Stimulated activated CD8-positive, alpha-beta memory T cell treated with anti-CD3 and anti-CD28 coated beads, Interleukin-2, amount 100 ng/mL, for 1 hour (primary cell): ENCODE results near the gene ABHD17C.
"Not testable (repeated sequence)": the region's sequence is repeated elsewhere in the genome, so short reads cannot be mapped to it uniquely, and the experiment has no call there.

Experiments
- DNase-seq, 2 donors: peaks; one replicate each; pipeline ENCODE4 v3.0.0-alpha.2; 2020; ENCODE audit warnings: low read depth in 2 of 2

ABHD17C gene

GRCh38 chr15:80695099-80695910, at the start of gene ABHD17C:
ABHD17C (plus strand) TSS chr15:80695310; CDS start chr15:80695430, 120 bp downstream.
- DNase-seq = no peak

- no peak for DNase-seq
Measured at GRCh38 chr15:80645494-80646065, 49.5 kb upstream of the ABHD17C start.

DNA sequence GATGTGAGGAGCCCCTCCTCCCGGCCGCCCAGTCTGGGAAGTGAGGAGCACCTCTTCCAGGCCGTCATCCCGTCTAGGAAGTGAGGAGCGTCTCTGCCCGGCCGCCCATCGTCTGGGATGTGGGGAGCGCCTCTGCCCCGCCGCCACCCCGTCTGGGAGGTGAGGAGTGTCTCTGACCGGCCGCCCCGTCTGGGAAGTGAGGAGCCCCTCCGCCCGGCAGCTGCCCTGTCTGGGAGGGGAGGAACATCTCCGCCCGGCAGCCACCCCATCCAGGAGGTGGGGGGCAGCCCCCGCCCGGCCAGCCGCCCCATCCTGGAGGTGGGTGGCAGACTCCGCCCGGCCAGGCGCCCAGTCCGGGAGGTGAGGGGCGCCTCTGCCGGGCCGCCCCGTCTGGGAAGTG, 47.7 kb upstream of the ABHD17C start:
- not testable (repeated sequence) for DNase-seq

DNA sequence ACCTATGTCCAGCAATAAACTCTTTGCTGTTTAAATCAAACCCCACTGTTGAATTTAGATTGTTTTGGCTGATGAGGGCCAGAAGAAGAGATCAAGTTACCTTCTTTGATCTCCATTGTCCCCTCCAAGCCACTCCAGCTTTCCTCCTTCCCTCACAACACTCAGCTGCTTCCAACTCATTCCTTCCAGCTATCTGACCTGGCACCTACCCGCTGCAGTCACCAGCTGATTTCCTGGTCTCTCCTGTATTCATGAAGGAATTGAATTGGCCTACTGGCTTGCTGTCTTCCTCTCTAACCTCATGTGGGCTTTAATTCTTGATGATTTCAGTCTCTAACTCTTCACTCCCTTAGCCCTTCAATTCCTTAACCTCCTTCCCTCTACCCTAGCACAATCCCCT, 40.8 kb upstream of the ABHD17C start:
- DNase-seq = no peak

GRCh38 chr15:80659375-80659774, 35.7 kb upstream of the ABHD17C start:
- no peak for DNase-seq

GRCh38 chr15:80660119-80660518, 35.0 kb upstream of the ABHD17C start:
- no peak for DNase-seq

GRCh38 chr15:80662129-80662528, 33.0 kb upstream of the ABHD17C start:
- DNase-seq = no peak

GRCh38 chr15:80662757-80663553, 32.2 kb upstream of the ABHD17C start:
- no peak for DNase-seq

DNA sequence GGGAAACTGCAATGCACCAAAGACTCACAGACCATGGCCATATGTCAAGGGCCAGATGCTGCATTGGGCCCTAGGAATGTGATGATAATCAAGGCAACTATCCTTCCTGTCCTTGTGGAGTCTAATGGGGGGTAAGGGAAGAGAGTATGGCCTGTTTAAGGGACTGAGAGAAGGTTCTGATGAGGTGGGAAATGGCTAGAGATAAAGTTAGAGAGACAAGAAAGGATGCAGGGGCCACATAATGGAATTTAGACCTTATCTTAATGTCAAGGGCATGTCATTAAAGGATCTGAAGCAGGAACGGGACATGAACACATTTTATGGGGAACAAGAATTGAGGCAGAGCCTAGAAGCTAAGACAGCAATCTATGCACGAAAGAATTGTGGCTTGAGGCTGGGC, 30.0 kb upstream of the ABHD17C start:
- no peak for DNase-seq

GRCh38 chr15:80667936-80668335, 27.2 kb upstream of the ABHD17C start:
- no peak for DNase-seq

- no peak for DNase-seq
Measured at GRCh38 chr15:80668546-80669236, 26.4 kb upstream of the ABHD17C start.

DNA sequence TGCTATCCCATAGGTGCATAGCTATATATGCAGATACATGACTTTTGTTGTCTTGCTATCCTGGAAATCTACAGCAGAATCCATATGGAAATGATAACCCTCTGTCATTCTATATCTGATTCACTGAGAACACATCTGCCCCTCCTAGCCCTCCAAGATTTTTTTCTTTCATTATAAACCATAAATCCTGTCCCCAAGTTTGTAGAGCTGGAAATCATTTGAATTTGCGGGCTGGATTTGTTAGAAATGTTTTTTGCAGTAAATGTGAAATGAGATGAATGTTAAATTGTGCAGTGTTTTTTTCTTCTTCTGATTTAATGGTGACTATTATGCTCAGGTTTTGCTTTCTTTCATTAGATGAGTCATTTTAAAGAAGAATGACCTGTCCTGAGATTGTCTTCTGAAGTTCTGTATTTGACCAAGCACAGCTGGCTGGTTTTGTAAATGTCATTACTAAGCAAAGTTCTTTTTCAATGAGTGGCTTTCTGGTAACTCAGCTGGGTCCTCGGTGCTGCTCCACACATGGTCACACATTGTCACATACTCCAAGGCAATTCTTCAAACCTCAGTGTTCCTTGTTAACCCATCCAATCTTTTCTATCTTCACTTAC, 25.3 kb upstream of the ABHD17C start:
- DNase-seq = no peak

- no peak for DNase-seq
Measured at GRCh38 chr15:80673561-80674244, 21.4 kb upstream of the ABHD17C start.

DNA sequence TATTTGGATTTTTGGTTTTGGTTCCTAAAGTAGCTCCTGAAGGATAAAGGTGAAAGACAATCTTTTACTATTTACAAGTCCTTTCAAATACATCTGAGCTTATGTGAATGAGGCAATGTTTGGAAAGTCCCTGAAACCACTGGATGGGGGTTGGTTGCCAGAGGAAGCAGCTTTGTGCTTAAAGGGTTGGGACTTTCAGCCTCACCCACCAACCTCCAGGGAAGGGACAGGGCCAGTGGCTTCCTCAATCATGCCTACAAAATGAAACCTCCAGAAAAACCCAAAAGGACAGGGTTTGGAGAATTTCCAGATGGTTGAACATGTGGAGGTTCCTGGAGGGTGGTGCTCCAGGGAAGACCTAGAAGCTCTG, 20.9 kb upstream of the ABHD17C start:
- DNase-seq = no peak

DNA sequence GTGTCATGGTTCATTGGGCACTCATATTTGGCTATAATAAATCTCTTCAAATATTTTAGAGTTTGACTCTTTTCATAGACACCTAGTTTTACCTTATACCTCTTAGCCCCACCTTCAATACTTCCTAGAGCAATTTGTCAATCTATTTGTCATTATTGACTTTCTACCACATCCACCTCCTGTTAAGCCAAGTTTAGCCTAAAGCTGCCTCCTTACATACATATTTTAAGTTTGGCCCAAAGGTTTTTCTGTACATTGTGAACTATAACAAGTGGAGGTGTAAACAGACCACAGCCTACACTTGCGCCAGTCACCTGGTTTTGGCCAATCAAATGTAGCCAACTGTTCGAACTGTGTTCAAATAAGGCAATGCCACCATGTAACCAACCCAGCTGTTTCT, 18.1 kb upstream of the ABHD17C start:
- DNase-seq = no peak

DNA sequence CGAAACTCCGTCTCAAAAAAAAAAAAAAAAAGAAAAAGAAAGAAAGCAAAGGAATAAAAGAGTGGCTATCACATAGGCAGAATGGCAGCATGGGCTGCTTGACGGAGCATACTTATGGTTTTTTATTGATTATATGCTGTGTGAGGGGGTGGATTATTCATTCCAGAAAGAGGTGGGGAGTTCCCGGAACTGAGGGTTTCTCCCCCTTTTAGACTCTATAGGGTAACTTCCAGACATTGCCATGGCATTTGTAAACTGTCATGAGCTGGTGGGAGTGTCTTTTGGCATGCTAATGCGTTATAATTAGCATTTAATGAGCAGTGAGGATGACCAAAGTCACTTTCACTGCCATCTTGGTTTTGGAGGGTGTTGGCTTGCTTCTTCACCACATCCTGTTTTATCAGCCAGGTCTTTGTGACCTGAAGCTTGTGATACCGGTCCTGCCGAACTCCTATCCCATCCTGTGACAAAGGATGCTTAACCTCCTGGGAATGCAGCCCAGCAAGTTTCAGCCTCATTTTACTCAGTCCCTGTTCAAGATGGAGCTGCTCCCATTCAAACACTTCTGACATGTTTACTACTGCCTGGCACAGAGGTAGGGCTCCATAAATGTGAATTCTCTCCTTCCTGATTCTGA, 15.8 kb upstream of the ABHD17C start:
- no peak for DNase-seq

DNA sequence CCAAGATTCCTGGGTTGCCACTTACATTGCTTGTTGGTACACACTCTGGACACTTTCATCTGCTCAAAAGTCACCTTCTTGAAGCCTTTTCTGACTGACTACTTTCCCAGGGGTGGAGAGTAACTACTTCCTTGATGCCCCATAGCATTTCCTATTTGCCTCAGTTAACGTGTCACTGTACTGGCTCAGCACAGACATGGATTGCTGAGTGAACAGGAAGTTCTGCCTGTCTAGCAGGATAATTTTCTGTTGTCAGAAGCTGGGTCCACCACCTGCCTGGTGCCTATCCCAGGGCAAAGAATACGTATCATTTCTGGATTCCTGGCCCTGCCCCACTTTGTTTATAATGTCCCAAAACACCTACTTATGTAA, 15.3 kb upstream of the ABHD17C start:
- DNase-seq = no peak

- DNase-seq = no peak
Measured at GRCh38 chr15:80682201-80682600, 12.9 kb upstream of the ABHD17C start.

GRCh38 chr15:80684697-80685096, 10.4 kb upstream of the ABHD17C start:
- DNase-seq = no peak

- no peak for DNase-seq
Measured at GRCh38 chr15:80685628-80686027, 9.5 kb upstream of the ABHD17C start.

DNA sequence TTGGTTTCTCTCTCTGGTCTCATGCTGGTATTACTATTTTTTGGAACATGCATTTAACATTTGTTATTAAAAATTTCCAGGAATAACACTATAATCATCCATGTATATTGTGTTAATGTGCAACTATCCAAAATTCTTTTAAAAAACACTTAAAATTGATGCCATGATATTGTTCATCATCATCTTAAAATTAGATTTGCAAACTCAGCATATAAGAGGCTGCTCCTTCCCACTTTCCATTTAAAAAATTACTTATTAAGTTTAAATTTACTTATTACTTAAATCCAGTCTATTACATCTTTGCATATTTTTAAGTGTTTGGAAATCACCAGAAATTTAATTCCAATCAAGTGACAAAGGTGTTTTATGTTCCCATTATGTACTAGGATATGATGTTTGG, 5.8 kb upstream of the ABHD17C start:
- DNase-seq = no peak
